HT1080 (cell line): ENCODE results near the gene CNOT8. TPM values are rescaled to one million over a fixed set of nuclear protein-coding genes. Genes with fewer than 3 reads are reported as not detected.

Source experiments
- DNase-seq: peaks from one replicate; pipeline ENCODE4 v3.0.0-alpha.2; 2015; ENCODE audit warnings: low read depth
- small RNA-seq: library from RNA; depleted of rRNA; stranded (forward); fragments of <200 nt; gene quantifications from one replicate; pipeline ENCODE3, GENCODE V24; 2014
- total RNA-seq: library from RNA; depleted of rRNA; stranded (reverse); fragments of >200 nt; shearing (Covaris generic); gene quantifications from 2 replicates; pipeline ENCODE4 v1.2.3, GENCODE V29; 2014; rRNA removed

Gene CNOT8
- total RNA-seq, 1 experiment from 2014 or later: 40.0 TPM

- DNase-seq: no peak
These were observed 58.4 kb downstream of the CNOT8 start for GRCh38 chr5:154916874-154917273.

GRCh38 chr5:154917757-154918156 lies 59.3 kb downstream of the CNOT8 start:
- no peak for DNase-seq

- DNase-seq: no peak
These were observed 65.3 kb downstream of the CNOT8 start for GRCh38 chr5:154923441-154924430.

Small RNAs within 50 kb of the gene (small RNA-seq; reads per million reads assigned to genes)
- not detected for gene MIR378H

Other genes with a start within 250 kb of the CNOT8 start
- 60.2 and 79.1 TPM in 2 replicates for gene LARP1, start 103.2 kb upstream of the CNOT8 start, total RNA-seq
- 0.90 and 1.4 TPM in 2 replicates for gene FAXDC2, start 8.0 kb upstream of the CNOT8 start, total RNA-seq
- 27.0 and 28.6 TPM in 2 replicates for gene GEMIN5, start 79.6 kb downstream of the CNOT8 start, total RNA-seq
- gene MRPL22, start 82.4 kb downstream of the CNOT8 start, total RNA-seq: 34.0 and 39.7 TPM in 2 replicates
- not detected in 2 replicates for gene KIF4B, start 155.1 kb downstream of the CNOT8 start, total RNA-seq